Measurements from ENCODE around the gene ARHGAP30. TPM values are rescaled to one million over a fixed set of nuclear protein-coding genes. Genes with fewer than 3 reads are reported as not detected.

The ARHGAP30 gene
- total RNA-seq, 1 donor from 2014 or later: not detected

- Mint-ChIP-seq H3K27ac (ENCODE audit: unreplicated experiment) (no peak overlapping the region), H3K27me3 (ENCODE audit: low read depth) (no peaks in the 10 kb centered on the region), H3K4me3 (ENCODE audit: unreplicated experiment) (no peak overlapping the region), H3K9me3 (ENCODE audit: low read depth) (peaks cover 25% of the 10 kb centered on the region), H3K36me3 (ENCODE audit: low read depth) (peaks cover 9% of the 10 kb centered on the region), H3K4me1 (ENCODE audit: low read depth) (peaks cover 20% of the 10 kb centered on the region)
- DNase-seq (ENCODE audit: low spot score): no peak
- no peak for TF ChIP-seq CTCF (IDR thresholded peaks at IDR 0.05)
These were observed 20.6 kb downstream of the ARHGAP30 start for GRCh38 chr1:161048949-161049722.

GRCh38 chr1:161047436-161048420 is 22.0 kb downstream of the ARHGAP30 start:
- H3K4me1 Mint-ChIP-seq (ENCODE audit: low read depth): peaks cover 22% of the 10 kb centered on the region
- H3K4me3 Mint-ChIP-seq (ENCODE audit: unreplicated experiment): no peak overlapping the region
- peaks cover 25% of the 10 kb centered on the region for H3K9me3 Mint-ChIP-seq (ENCODE audit: low read depth)

GRCh38 chr1:161046605-161047228 is 23.0 kb downstream of the ARHGAP30 start:
- TF ChIP-seq CTCF (IDR thresholded peaks at IDR 0.05): no peak
- Mint-ChIP-seq H3K4me3 (ENCODE audit: unreplicated experiment) (peak overlapping the region; percentile 93), H3K4me1 (ENCODE audit: low read depth) (peaks cover 22% of the 10 kb centered on the region), H3K27ac (ENCODE audit: unreplicated experiment) (peak overlapping the region; percentile 100), H3K9me3 (ENCODE audit: low read depth) (peaks cover 25% of the 10 kb centered on the region), H3K27me3 (ENCODE audit: low read depth) (no peaks in the 10 kb centered on the region), H3K36me3 (ENCODE audit: low read depth) (peaks cover 17% of the 10 kb centered on the region)
- DNase-seq (ENCODE audit: low spot score): no peak

More at GRCh38 chr1:161047436-161048420, 22.0 kb downstream of the ARHGAP30 start:
- Mint-ChIP-seq H3K36me3 (ENCODE audit: low read depth) (peaks cover 11% of the 10 kb centered on the region), H3K27me3 (ENCODE audit: low read depth) (no peaks in the 10 kb centered on the region), H3K27ac (ENCODE audit: unreplicated experiment) (no peak overlapping the region)
- no peak for DNase-seq (ENCODE audit: low spot score)
- no peak for TF ChIP-seq CTCF (IDR thresholded peaks at IDR 0.05)

- Mint-ChIP-seq H3K27me3 (ENCODE audit: low read depth) (no peaks in the 10 kb centered on the region), H3K9me3 (ENCODE audit: low read depth) (peaks cover 25% of the 10 kb centered on the region), H3K4me3 (ENCODE audit: unreplicated experiment) (peak within 1 kb of the TSS; percentile 93), H3K4me1 (ENCODE audit: low read depth) (peaks cover 22% of the 10 kb centered on the region), H3K27ac (ENCODE audit: unreplicated experiment) (peak within 1 kb of the TSS; percentile 100), H3K36me3 (ENCODE audit: low read depth) (peaks cover 25% of the 10 kb centered on the region)
- DNase-seq (ENCODE audit: low spot score): peak; percentile 96
- no peak for TF ChIP-seq CTCF (IDR thresholded peaks at IDR 0.05)
These were observed 23.7 kb downstream of the ARHGAP30 start, which contains the start of gene USF1 for GRCh38 chr1:161045736-161046604. Gene USF1 (minus strand): TSS chr1:161045977. CDS start chr1:161043275, 2,702 bp downstream.

All from chondrocyte (in vitro differentiated cells).